ENCODE data around the gene SYNE2.

Gene SYNE2

GRCh38 chr14:64218344-64219240 is 365.8 kb downstream of the SYNE2 start:
- DNase-seq (ENCODE audit: low read depth in 2 of 2), result no peak

DNA sequence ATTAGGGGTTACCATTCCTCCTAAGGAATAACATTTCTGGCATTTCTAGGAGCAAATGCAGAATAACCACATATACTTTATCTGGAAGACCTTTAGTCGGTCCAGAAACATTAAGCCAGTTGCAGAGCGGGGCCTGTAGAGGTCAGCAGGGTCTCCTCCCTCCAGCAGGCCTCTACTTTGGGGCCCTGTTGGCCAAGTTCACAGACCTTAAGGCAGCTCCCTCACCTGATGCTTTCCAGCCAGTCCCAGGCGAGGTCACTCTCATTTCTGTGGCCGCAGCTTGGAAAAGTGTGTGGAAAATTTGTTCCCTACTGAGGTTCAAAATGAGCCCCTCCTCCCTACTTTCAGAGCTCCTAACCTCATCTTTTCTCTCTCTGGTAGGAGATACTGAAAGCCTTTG is 367.3 kb downstream of the SYNE2 start:
- DNase-seq (ENCODE audit: low read depth in 2 of 2), result no peak

DNA sequence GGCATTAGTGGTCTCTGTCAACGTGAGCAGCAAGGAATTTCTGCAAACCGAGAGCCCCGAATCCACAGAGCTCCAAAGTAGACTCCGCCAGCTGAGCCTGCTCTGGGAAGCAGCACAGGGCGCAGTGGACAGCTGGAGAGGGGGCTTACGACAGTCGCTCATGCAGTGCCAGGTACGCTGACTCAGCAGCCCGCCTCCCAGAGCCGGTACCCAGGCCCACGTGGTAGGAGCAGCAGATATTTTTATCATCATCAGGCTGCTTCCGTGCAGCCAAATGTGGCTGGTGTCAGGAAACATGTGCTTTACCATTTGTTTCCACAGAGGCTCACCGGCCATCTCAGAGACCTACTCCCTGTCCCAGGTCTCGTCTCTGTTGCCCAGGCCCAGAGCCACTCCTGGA is 367.7 kb downstream of the SYNE2 start:
- DNase-seq (ENCODE audit: low read depth in 2 of 2), result no peak

DNA sequence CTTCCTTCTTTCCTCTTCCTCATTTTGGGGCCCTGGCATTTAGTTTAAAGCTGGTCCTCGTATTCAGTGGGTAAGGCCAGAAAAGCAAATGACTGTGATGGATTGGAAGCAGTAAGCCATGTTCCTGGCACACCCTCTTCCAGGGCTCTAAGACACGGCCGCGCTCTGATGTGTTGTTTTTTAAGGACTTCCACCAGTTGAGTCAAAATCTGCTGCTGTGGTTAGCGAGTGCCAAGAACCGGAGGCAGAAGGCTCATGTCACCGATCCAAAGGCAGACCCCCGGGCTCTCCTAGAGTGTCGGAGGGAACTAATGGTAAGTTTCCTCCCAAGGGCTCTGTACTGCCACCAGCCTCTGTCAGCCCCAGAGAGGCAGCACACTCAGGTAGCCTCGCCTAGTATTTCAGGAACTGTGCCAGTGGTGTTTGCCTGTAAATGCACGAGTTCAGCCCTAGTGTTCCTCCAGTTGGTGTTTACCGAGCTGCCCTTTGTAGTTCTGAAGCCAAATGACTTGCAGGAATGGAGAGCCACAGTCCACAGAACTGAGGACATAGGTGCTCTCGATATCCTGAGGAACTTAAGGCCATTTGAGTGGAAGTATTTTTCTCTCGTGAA is 368.7 kb downstream of the SYNE2 start:
- DNase-seq (ENCODE audit: low read depth in 2 of 2), result no peak

GRCh38 chr14:64225151-64225757 is 372.4 kb downstream of the SYNE2 start:
- DNase-seq (ENCODE audit: low read depth in 2 of 2), result no peak

- DNase-seq (ENCODE audit: low read depth in 2 of 2), result no peak
These were observed 375.1 kb downstream of the SYNE2 start for GRCh38 chr14:64227856-64228255.

DNA sequence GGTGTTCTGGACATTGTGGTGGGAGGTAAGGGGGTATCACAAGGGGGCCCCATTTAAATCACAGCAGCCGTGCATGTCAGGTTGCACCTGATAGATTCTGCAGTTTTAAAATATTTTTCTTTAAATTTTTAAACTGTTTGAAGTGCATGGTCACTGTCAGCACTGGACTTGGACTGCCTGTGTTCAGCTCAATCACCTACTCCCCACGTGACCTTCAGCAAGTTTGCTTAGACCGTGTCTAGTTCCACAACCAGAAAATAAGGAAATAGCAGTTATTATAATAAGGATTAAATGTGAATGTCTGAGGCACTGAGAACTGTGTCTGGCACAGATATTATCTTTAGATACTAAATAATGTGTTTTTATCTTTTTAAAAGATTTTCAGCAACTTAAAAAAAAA is 376.7 kb downstream of the SYNE2 start:
- no peak for DNase-seq (ENCODE audit: low read depth in 2 of 2)

- peak; percentile 46 to 61 for DNase-seq (ENCODE audit: low read depth in 2 of 2)
These were observed 379.5 kb downstream of the SYNE2 start for GRCh38 chr14:64232095-64232838.

DNA sequence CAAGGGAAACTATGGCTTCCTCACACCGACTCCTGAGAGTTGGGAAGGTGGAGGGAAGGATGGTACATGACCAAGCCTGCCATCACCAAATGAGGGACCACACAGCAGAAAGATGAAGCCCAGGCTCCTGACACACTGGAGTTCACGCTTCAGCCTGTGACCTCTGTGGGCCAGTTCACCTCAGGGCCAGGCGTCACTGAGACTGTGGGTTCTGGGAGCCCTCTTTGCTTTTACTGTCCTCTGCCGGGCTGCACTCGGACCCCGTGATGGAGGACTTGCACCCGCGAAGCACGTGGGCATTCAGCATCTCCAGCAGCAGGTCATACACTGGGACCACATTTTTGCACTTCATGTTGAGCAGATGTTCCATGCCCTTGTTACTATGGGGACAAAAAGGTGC is 380.1 kb downstream of the SYNE2 start:
- DNase-seq (ENCODE audit: low read depth in 2 of 2), result no peak

GRCh38 chr14:64233531-64234190 is 380.9 kb downstream of the SYNE2 start:
- DNase-seq (ENCODE audit: low read depth in 2 of 2), result no peak

DNA sequence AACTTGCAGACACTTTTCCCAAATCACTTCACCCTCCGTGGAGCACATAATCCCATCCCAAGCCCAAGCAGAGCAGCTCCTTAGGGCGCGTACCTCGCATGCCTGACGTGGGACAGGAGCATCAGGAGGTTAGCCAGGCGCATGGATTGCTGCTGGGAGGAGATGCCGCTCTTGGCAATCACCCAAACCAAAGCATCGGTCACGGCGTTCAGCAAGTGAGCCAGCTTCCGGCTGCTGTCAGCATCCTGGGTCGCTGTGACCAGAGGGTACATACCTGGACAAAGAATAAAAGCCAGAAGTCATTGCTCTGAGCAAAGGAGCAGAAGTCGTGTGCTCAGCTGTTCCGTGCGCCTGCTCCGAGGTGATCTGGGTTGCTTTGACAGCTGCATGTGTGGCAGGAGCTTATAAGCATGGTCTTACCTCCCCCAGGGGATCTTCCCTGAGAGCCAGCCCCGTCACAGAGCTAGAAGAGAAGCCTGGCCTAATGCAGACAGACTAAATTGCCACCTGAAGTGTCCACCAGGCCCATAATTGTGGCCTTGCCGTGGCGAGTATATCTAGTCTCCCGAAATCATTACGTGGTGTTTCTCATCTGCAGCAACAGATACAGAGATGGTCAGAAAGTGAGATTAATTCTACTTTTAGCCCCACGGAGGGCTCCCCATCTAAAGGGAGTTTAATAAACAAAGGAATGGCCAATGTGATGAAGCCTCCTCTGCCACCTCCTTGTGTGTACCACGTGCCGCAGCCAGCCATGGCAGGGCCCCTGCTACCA is 382.3 kb downstream of the SYNE2 start:
- DNase-seq (ENCODE audit: low read depth in 2 of 2), result no peak

DNA sequence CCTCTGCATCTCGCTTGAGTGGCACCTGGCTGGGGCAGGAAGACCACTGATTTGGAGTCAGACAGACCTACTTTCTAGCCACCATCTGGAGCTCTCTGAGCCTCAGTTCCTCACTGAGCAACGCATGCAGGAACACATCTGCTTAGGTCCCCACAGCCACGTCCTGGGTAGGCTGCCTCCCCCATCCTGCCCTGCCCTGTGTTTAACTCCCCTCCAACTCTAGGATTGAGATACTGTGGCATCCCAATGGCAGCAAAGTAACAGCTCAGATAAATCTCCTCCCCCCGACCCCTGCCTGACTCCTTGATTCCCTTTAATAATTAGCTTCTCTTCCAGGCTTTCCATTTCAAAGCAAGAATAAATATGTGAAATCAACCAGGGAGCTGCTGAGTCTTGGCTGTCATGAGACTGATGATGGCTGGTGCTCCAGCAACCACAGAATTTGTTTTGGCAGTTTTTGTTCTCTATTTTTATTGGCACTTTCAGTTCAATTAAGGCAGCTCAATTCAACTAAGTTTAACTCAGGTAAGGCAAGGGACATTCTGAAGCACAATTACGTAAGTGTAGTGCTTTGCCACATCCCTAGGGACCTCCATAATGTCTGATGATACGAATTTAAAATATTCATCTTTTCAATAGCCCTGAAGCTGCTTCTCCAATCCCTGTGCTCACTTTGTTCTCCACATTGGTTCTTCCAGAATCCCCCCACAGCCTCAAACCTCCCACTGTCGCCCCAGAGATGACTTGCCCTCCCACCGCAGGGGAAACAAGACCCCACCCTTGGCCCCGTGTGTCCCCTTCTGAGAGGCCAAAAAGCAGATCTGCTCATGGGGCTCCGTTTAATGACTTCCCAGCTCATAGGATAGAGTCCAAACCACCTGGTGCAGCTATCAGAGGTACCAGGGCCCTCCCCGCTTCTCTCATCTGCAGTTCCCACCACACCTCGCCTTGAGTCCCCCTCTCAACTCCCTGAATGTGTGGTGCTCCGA is 383.1 kb downstream of the SYNE2 start:
- no peak for DNase-seq (ENCODE audit: low read depth in 2 of 2)

DNA sequence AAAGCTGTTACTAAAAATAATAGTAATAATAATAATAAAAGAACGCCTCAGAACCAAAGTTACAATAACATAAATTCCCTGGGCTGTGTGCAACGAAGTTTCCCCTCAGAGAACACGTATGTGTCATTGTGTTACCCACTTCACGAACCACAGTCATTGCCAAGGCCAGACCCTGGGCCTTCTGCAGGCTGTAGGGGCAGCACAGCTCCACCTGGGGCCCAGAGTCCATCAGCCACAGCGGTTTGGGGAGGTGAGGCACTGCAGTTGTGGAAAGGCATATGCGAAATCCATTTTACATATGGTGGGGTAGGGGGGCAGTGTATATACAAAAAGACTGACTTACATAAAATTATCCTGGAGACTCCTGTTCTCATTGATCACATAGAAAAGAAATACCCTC is 385.2 kb downstream of the SYNE2 start:
- DNase-seq (ENCODE audit: low read depth in 2 of 2), result no peak

DNA sequence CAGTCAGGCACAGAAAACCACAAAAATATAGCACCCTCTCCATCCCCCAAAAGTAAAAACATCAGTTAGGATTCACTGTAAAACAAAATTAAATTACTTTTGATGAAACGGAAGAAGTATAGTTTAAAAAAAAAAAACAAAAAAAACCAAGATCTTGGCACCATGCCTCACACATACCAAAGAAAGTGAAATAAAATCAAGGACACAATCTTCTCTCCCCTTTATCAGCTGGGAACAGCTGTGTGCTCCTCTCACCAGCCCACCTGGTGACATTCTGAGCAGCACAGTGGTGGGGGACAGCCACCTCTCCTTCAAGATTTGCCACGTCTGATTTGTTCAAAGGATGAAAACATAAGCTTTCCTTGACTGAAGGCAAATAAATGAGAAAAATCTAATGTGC is 385.8 kb downstream of the SYNE2 start:
- DNase-seq (ENCODE audit: low read depth in 2 of 2), result no peak

- no peak for DNase-seq (ENCODE audit: low read depth in 2 of 2)
These were observed 391.5 kb downstream of the SYNE2 start for GRCh38 chr14:64244279-64244678.

- DNase-seq (ENCODE audit: low read depth in 2 of 2), result no peak
These were observed 392.7 kb downstream of the SYNE2 start for GRCh38 chr14:64245491-64245890.

DNA sequence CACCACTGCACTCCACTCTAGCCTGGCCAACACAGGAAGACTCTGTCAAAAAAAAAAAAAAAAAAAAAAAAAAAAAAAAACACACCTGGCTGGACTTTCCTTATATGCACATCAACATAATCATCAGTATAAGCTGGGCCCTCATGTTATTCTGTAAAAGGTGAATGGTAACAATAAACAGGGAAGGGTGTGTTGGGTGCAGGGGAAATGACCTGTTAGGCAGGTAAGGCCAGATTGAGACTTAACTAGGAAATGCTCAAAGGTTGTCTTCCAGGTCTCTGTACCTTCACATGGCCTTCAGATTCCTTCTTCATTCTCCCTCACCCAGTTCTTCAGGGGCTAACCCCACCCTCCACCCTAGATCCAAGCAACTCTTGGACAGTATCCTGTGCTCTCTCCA is 393.9 kb downstream of the SYNE2 start:
- no peak for DNase-seq (ENCODE audit: low read depth in 2 of 2)

- DNase-seq (ENCODE audit: low read depth in 2 of 2), result no peak
These were observed 394.4 kb downstream of the SYNE2 start for GRCh38 chr14:64247195-64247594.

GRCh38 chr14:64248689-64249088 is 395.9 kb downstream of the SYNE2 start:
- DNase-seq (ENCODE audit: low read depth in 2 of 2), result no peak

DNA sequence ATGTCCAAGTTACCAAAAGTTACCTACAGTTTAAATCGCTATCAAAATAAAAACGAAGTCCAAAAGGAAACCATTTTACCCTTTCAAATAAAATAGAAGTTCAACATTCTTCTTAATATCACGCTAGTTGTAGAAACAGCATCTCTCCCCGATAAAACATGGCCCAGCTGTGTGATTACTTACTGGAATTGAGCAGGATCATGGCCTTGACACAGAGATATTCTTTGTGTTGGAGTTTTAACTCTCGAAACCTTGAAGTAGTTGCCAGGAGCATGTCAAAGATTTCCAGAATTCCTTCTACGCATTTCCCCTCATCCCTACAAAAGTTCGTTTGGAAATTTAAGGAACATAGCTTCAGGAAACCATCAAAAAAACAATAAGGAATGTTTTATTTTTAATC is 396.6 kb downstream of the SYNE2 start:
- no peak for DNase-seq (ENCODE audit: low read depth in 2 of 2)

Measured in stimulated activated CD8-positive, alpha-beta memory T cell treated with anti-CD3 and anti-CD28 coated beads, Interleukin-15, amount 100 ng/mL, for 48 hours (primary cell).